DMS114 treated with DMSO at 0.1 percent for 48 hours (cell line): Measurements from ENCODE around the gene GPR139.

ENCODE experiments used
- DNase-seq: peaks from one replicate; lab custom pipeline; 2025; ENCODE audit not compliant: unreplicated experiment; lab: John Stamatoyannopoulos, UW

The GPR139 gene

GRCh38 chr16:19991614-19992013, 82.1 kb downstream of the GPR139 start:
- DNase-seq: no peak

GRCh38 chr16:19984135-19984534, 89.6 kb downstream of the GPR139 start:
- DNase-seq: no peak
